Posterior vena cava (tissue), 2 donors: ENCODE results near the gene ACTG1. TPM values are rescaled to one million over a fixed set of nuclear protein-coding genes. Genes with fewer than 3 reads are reported as not detected.

Experiments used
- DNase-seq: peaks from one replicate; pipeline ENCODE4 v3.0.0-alpha.2; 2020; ENCODE audit warnings: low spot score
- intact Hi-C, 2 donors: fragments of 100-400 bp; cut with DNase I; formaldehyde crosslinking; loops; one replicate each; pipeline versions ENCODE4 v1.14.1 to v1.14.2; 2022 to 2023
- total RNA-seq, 2 donors: library from RNA; stranded (reverse); fragmentation: NEBNext Ultra II Directional; extraction: Animal tissue kit (Norgen Biotek cat#: 25700); gene quantifications; one replicate each; pipeline ENCODE4 v1.2.1, GENCODE V29; 2021
- donor health status: DM: yes; HTN: yes; CAD: no.
- donor health status: DM: yes; HTN: yes; CAD: no.

The ACTG1 gene
- total RNA-seq, 2 donors from 2014 or later, result 1,410 to 1,809 TPM

DNA sequence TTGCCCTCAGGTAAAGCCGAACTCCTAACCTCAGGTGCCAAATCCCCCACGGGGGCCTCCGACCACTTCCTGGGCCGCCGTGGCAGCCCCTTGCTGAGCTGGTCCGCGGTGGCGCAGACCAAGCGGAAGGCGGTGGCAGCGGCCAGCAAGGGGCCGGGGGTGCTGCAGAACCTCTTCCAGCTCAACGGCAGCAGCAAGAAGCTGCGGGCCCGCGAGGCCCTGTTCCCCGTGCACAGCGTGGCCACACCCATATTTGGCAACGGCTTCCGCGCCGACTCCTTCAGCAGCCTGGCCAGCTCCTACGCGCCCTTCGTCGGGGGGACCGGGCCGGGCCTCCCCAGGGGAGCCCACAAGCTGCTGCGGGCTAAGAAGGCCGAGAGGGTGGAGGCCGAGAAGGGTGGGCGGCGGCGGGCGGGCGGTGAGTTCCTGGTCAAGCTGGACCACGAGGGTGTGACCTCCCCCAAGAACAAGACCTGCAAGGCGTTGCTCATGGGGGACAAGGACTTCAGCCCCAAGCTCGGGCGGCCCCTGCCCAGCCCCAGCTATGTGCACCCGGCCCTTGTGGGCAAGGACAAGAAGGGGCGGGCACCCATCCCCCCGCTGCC is 51.6 kb downstream of the ACTG1 start:
- intact Hi-C loops, result no loop called here
- no peak for DNase-seq

Other genes with a start within 250 kb of the ACTG1 start
- 10 to 100 TPM; 59.6 to 85.1 TPM for gene SLC38A10, start 217.5 kb downstream of the ACTG1 start, total RNA-seq
- gene BAHCC1, start 117.3 kb downstream of the ACTG1 start, total RNA-seq, result 10 to 100 TPM; 17.3 to 19.1 TPM
- 1 to 10 TPM; 1.6 to 2.0 TPM for gene FSCN2, start 15.6 kb upstream of the ACTG1 start, total RNA-seq
- 10 to 100 TPM; 18.9 TPM for gene FAAP100, start 39.6 kb upstream of the ACTG1 start, total RNA-seq
- gene NPLOC4, start 124.3 kb upstream of the ACTG1 start, total RNA-seq, result 10 to 100 TPM; 77.7 to 87.3 TPM
- under 1 TPM; 0.14 to 0.51 TPM for gene TSPAN10, start 124.4 kb upstream of the ACTG1 start, total RNA-seq
- gene PDE6G, start 143.7 kb upstream of the ACTG1 start, total RNA-seq, result not detected
- 10 to 100 TPM; 18.0 to 21.2 TPM for gene OXLD1, start 153.8 kb upstream of the ACTG1 start, total RNA-seq
- 1 to 10 TPM; 8.5 to 9.9 TPM for gene CCDC137, start 153.9 kb upstream of the ACTG1 start, total RNA-seq
- 10 to 100 TPM; 20.0 to 26.7 TPM for gene ARL16, start 171.0 kb upstream of the ACTG1 start, total RNA-seq
- gene HGS, start 171.2 kb upstream of the ACTG1 start, total RNA-seq, result 10 to 100 TPM; 81.6 to 90.7 TPM
- 10 to 100 TPM; 31.8 to 36.8 TPM for gene MRPL12, start 190.6 kb upstream of the ACTG1 start, total RNA-seq
- 1 to 10 TPM; 1.9 to 2.3 TPM for gene SLC25A10, start 199.5 kb upstream of the ACTG1 start, total RNA-seq